Measurements from ENCODE around the gene TTC23L.

DNA sequence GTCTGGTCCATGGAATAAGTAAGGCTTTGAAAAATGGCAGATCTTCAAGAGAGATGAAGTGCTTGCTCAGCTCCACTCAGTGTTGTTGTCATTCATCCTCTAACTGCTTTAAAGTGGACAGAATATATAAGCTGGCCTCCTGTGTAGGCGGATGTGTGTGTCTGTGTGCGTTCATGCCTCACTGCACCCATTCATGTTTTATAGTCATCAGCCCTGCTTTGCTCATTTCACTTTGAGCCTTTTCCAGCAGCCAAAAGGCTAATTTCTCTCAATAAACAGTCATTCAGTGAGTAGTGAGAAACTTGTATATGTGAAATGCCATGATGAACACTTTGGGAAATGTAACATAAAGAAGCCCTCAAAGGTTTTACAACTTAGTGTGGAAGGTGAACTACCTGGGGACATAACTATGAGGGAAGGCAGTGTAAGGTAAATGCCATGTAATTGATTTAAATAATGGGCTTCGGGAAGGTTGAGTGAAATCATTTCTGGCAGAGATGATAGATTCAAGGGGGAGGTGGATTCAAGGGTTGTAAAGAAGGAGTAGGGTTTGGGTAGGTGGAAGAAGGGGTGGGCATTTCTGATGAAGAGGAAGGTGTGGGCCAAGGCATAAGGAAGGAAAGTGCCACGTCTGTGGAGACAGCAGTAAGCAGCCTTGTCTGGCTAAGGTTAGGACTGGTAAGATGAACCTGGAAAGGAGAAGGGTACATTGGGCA, 15.7 kb downstream of the TTC23L start:
- TF ChIP-seq, protein P1, sequence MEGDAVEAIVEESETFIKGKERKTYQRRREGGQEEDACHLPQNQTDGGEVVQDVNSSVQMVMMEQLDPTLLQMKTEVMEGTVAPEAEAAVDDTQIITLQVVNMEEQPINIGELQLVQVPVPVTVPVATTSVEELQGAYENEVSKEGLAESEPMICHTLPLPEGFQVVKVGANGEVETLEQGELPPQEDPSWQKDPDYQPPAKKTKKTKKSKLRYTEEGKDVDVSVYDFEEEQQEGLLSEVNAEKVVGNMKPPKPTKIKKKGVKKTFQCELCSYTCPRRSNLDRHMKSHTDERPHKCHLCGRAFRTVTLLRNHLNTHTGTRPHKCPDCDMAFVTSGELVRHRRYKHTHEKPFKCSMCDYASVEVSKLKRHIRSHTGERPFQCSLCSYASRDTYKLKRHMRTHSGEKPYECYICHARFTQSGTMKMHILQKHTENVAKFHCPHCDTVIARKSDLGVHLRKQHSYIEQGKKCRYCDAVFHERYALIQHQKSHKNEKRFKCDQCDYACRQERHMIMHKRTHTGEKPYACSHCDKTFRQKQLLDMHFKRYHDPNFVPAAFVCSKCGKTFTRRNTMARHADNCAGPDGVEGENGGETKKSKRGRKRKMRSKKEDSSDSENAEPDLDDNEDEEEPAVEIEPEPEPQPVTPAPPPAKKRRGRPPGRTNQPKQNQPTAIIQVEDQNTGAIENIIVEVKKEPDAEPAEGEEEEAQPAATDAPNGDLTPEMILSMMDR (IDR thresholded peaks at IDR 0.05 in 4 of 5, conservative IDR thresholded peaks at IDR 0.05 in 1 of 5): no peak
- no peak for TF ChIP-seq POLR2A (IDR thresholded peaks at IDR 0.05)

Data from gastrocnemius medialis (tissue), 4 donors.